IMR-90 (cell line): ENCODE measurements around the gene SLC6A13. TPM values are rescaled to one million over a fixed set of nuclear protein-coding genes. Genes with fewer than 3 reads are reported as not detected.

ENCODE experiments used
- ATAC-seq: fragments of 200-7000 bp; cut with Tn5 transposase; 2 replicates; pipeline ENCODE4 v1.9.1; 2020; ENCODE audit warnings: low read depth, mild to moderate bottlenecking, moderate library complexity
- BruUV-seq: library from RNA; stranded (reverse); fragments of 400-500 nt; replicated peaks from 2 replicates; lab custom pipeline; 2021; lab: Mats Ljungman, UMichigan
- CTCF ChIA-PET: fragments of 300-600 bp; formaldehyde crosslinking; extraction: SDS; loops from one replicate; lab custom pipeline; 2021; ENCODE audit warnings: antibody characterized with exemption; lab: Yijun Ruan, JAX
- POLR2A ChIA-PET: fragments of 300-600 bp; sonication (Branson Sonifier 250); formaldehyde crosslinking; loops from one replicate; lab custom pipeline; 2022; ENCODE audit warnings: antibody characterized with exemption; ENCODE audit not compliant: unreplicated experiment; lab: Charles Lee
- DNase-seq: peaks from one replicate; pipeline ENCODE4 v3.0.0; 2013
- H2AFZ ChIP-seq: replicated peaks from 2 replicates; pipeline ENCODE3; 2013; ENCODE audit warnings: low read length, mild to moderate bottlenecking; ENCODE audit not compliant: poor library complexity
- H2AK5ac ChIP-seq: 2 replicates; pipeline ENCODE4 v1.6.1; 2013; ENCODE audit warnings: low read depth, low read length, inconsistent platforms
- H2AK9ac ChIP-seq: replicated peaks from 2 replicates; pipeline ENCODE3; 2013; ENCODE audit warnings: mild to moderate bottlenecking, low read depth, low read length, moderate library complexity; ENCODE audit not compliant: poor library complexity
- H2BK120ac ChIP-seq: 2 replicates; pipeline ENCODE4 v1.6.1; 2013; ENCODE audit warnings: low read depth, low read length, inconsistent platforms
- H2BK15ac ChIP-seq: 3 replicates; pipeline ENCODE4 v1.6.1; 2013; ENCODE audit warnings: low read depth, low read length, inconsistent platforms
- H2BK20ac ChIP-seq: 2 replicates; pipeline ENCODE4 v1.6.1; 2013; ENCODE audit warnings: low read depth, mild to moderate bottlenecking, inconsistent platforms, low read length, moderate library complexity
- H2BK5ac ChIP-seq: 2 replicates; pipeline ENCODE4 v1.6.1; 2013; ENCODE audit warnings: mild to moderate bottlenecking, low read depth, low read length, inconsistent platforms; ENCODE audit not compliant: poor library complexity, severe bottlenecking
- H3K14ac ChIP-seq: replicated peaks from 2 replicates; pipeline ENCODE4 v1.6.1; 2013; ENCODE audit warnings: low read depth, low read length, inconsistent platforms
- H3K18ac ChIP-seq: 2 replicates; pipeline ENCODE4 v1.6.1; 2013; ENCODE audit warnings: low read depth, low read length, control low read depth
- H3K23ac ChIP-seq: 2 replicates; pipeline ENCODE4 v1.6.1; 2013; ENCODE audit warnings: low read depth, low read length, inconsistent platforms
- H3K27ac ChIP-seq: 2 replicates; pipeline ENCODE4 v1.5.1; 2013; ENCODE audit warnings: mild to moderate bottlenecking, control low read depth, low read length; ENCODE audit not compliant: insufficient read depth
- H3K27me3 ChIP-seq: 2 replicates; pipeline ENCODE4 v1.6.1; 2013; ENCODE audit warnings: low read length; ENCODE audit not compliant: control insufficient read depth, insufficient read depth
- H3K36me3 ChIP-seq: 2 replicates; pipeline ENCODE4 v1.6.1; 2013; ENCODE audit warnings: low read length, mixed read lengths; ENCODE audit not compliant: control insufficient read depth, insufficient read depth
- H3K4ac ChIP-seq: 2 replicates; pipeline ENCODE4 v1.6.1; 2013; ENCODE audit warnings: low read depth, low read length, inconsistent platforms
- H3K4me1 ChIP-seq: 2 replicates; pipeline ENCODE4 v1.6.1; 2013; ENCODE audit warnings: low read length, mixed read lengths; ENCODE audit not compliant: control insufficient read depth, insufficient read depth
- H3K4me2 ChIP-seq: 2 replicates; pipeline ENCODE4 v1.6.1; 2013; ENCODE audit warnings: low read depth, mild to moderate bottlenecking, control low read depth, low read length, moderate library complexity
- H3K4me3 ChIP-seq: 2 replicates; pipeline ENCODE4 v1.5.1; 2013; ENCODE audit warnings: low read depth, mild to moderate bottlenecking, control low read depth, low read length, moderate library complexity; ENCODE audit not compliant: insufficient read depth
- H3K56ac ChIP-seq: 2 replicates; pipeline ENCODE4 v1.6.1; 2013; ENCODE audit warnings: low read length, inconsistent platforms; ENCODE audit not compliant: insufficient read depth; ENCODE audit errors: extremely low read depth
- H3K79me1 ChIP-seq, 2 experiments: 2 replicates each; pipeline ENCODE4 v1.6.1; 2013; ENCODE audit warnings: low read length in 2 of 2, inconsistent platforms in 1 of 2, low read depth in 1 of 2
- H3K9ac ChIP-seq: 2 replicates; pipeline ENCODE4 v1.6.1; 2013; ENCODE audit warnings: low read depth, low read length, control low read depth
- H3K9me1 ChIP-seq: 2 replicates; pipeline ENCODE4 v1.6.1; 2013; ENCODE audit warnings: low read length, inconsistent platforms; ENCODE audit not compliant: insufficient read depth
- H3K9me3 ChIP-seq: 2 replicates; pipeline ENCODE4 v1.6.1; 2013; ENCODE audit warnings: low read length; ENCODE audit not compliant: control insufficient read depth, insufficient read depth
- H4K20me1 ChIP-seq: 2 replicates; pipeline ENCODE4 v1.6.1; 2013; ENCODE audit warnings: low read length, inconsistent platforms; ENCODE audit not compliant: insufficient read depth
- H4K5ac ChIP-seq: 2 replicates; pipeline ENCODE4 v1.6.1; 2013; ENCODE audit warnings: mild to moderate bottlenecking, low read depth, low read length, control low read depth
- H4K8ac ChIP-seq, 2 experiments: 2 replicates each; pipeline ENCODE4 v1.6.1; 2013; ENCODE audit warnings: low read depth in 2 of 2, low read length in 2 of 2, control low read depth in 1 of 2, inconsistent platforms in 1 of 2
- H4K91ac ChIP-seq: 2 replicates; pipeline ENCODE4 v1.6.1; 2013; ENCODE audit warnings: low read depth, low read length, inconsistent platforms; ENCODE audit not compliant: insufficient read depth
- BHLHE40 ChIP-seq: fragments of 150-350 bp; IDR thresholded peaks from 2 replicates; pipeline ENCODE4 v1.6.1; 2016; ENCODE audit warnings: mild to moderate bottlenecking, low read depth, low read length
- CEBPB ChIP-seq: IDR thresholded peaks from 2 replicates; pipeline ENCODE4 v1.6.1; 2012; ENCODE audit warnings: low read depth, low read length, improper control_type of control experiment
- CHD1 ChIP-seq: IDR thresholded peaks from 2 replicates; pipeline ENCODE4 v1.6.1; 2012; ENCODE audit warnings: low read depth, low read length, improper control_type of control experiment
- CTCF ChIP-seq: conservative IDR thresholded peaks from 2 replicates; pipeline ENCODE4 v1.5.1; 2012; ENCODE audit warnings: mild to moderate bottlenecking, low read depth, low read length, improper control_type of control experiment
- ELK1 ChIP-seq: fragments of 150-350 bp; IDR thresholded peaks from 2 replicates; pipeline ENCODE4 v1.6.1; 2016; ENCODE audit warnings: low read depth, mild to moderate bottlenecking, low read length, moderate library complexity, borderline replicate concordance
- MAFK ChIP-seq: IDR thresholded peaks from 2 replicates; pipeline ENCODE4 v1.6.1; 2012; ENCODE audit warnings: low read depth, low read length, improper control_type of control experiment
- MAZ ChIP-seq: IDR thresholded peaks from 2 replicates; pipeline ENCODE4 v1.6.1; 2012; ENCODE audit warnings: low read depth, mild to moderate bottlenecking, low read length, improper control_type of control experiment, moderate library complexity, borderline replicate concordance
- MXI1 ChIP-seq: IDR thresholded peaks from 2 replicates; pipeline ENCODE4 v1.6.1; 2012; ENCODE audit warnings: low read depth, mild to moderate bottlenecking, low read length, moderate library complexity, borderline replicate concordance
- POLR2A ChIP-seq: IDR thresholded peaks from 2 replicates; pipeline ENCODE4 v1.6.1; 2012; ENCODE audit warnings: mild to moderate bottlenecking, low read depth, low read length
- RCOR1 ChIP-seq: IDR thresholded peaks from 2 replicates; pipeline ENCODE4 v1.6.1; 2012; ENCODE audit warnings: mild to moderate bottlenecking, low read length, improper control_type of control experiment; ENCODE audit not compliant: insufficient replicate concordance
- USF2 ChIP-seq: fragments of 150-350 bp; IDR thresholded peaks from 2 replicates; pipeline ENCODE4 v1.6.1; 2017; ENCODE audit warnings: mild to moderate bottlenecking, antibody characterized with exemption, low read length, low read depth
- WGBS, 2 experiments: methylation state at CpG; one replicate each; pipeline versions ENCODE4 v1.1.5 to v1.1.7; 2013; ENCODE audit warnings: missing lambda C conversion rate in 2 of 2; ENCODE audit not compliant: insufficient read length in 1 of 2; ENCODE audit errors: extremely low coverage in 2 of 2; 5-methylcytosine and 5-hydroxymethylcytosine counted together
- dilution Hi-C: fragments of 300-500 bp; cut with HindIII; formaldehyde crosslinking; loops from one replicate; pipeline ENCODE4 v1.14.3; 2018; ENCODE audit warnings: low sequenced_read_pairs; ENCODE audit not compliant: unreplicated experiment
- in situ Hi-C: fragments of 300-500 bp; cut with MboI; formaldehyde crosslinking; loops from 3 replicates; pipeline ENCODE4 v1.14.3; 2019; ENCODE audit warnings: low sequenced_read_pairs, inconsistent platforms, mixed read lengths
- intact Hi-C: fragments of 100-400 bp; cut with micrococcal nuclease; formaldehyde crosslinking; loops from 2 replicates; pipeline ENCODE4 v1.10.0; 2022
- polyA plus RNA-seq, 3 experiments: library from polyadenylated mRNA; depleted of rRNA; stranded (reverse); fragments of >200 nt; gene quantifications; 2 replicates each; pipeline ENCODE4 v1.2.3, GENCODE V29; 2012; ENCODE audit warnings: low replicate concordance in 1 of 3
- total RNA-seq: library from RNA; depleted of rRNA; stranded (reverse); fragments of >200 nt; gene quantifications from 2 replicates; pipeline ENCODE4 v1.2.3, GENCODE V29; 2012

SLC6A13 gene
- total and polyA plus RNA-seq, 2 of the 4 experiments (the other 2 are of a cell fraction), result under 0.01 to 0.10 TPM

GRCh38 chr12:179131-179884, 83.3 kb downstream of the SLC6A13 start (continued):
- no peak for TF ChIP-seq ELK1

GRCh38 chr12:178829-179109, 83.9 kb downstream of the SLC6A13 start:
- Histone ChIP-seq H3K27me3 (no peaks in the 10 kb centered on the region), H4K91ac (peak overlapping the region; percentile 20; the same call in 1 of the 2 replicates), H2AK5ac (peak overlapping the region; percentile 65), H4K8ac (no peak overlapping the region), H2BK15ac (peak overlapping the region; percentile 36; the same call in 1 of the 3 replicates), H3K56ac (no peak overlapping the region), H3K4me3 (no peak overlapping the region), H3K23ac (no peak overlapping the region), H2BK20ac (peak overlapping the region; percentile 43; the same call in 1 of the 2 replicates), H3K4ac (peak overlapping the region; percentile 45), H4K5ac (no peak overlapping the region), H4K20me1 (no peaks in the 10 kb centered on the region), H3K14ac (no peak overlapping the region), H3K9me1 (peaks cover 32% of the 10 kb centered on the region), H3K18ac (no peak overlapping the region), H2BK120ac (peak overlapping the region; percentile 8; the same call in 1 of the 2 replicates), H2BK5ac (no peak overlapping the region), H3K27ac (no peak overlapping the region), H3K36me3 (no peaks in the 10 kb centered on the region), H3K9ac (no peak overlapping the region), H3K9me3 (no peaks in the 10 kb centered on the region), H2AK9ac (peak overlapping the region; percentile 29), H2AFZ (peak overlapping the region; percentile 39), H3K79me1 (peaks cover 0 to 7% of the 10 kb centered on the region in 2 experiments; a peak in 1 of 4 replicates), H3K4me2 (no peak overlapping the region), H3K4me1 (peaks cover 29% of the 10 kb centered on the region)
- no peak for DNase-seq
- BruUV-seq, result no TSS peak
- ATAC-seq, result no peak
- in situ Hi-C loops, result no loop called here
- intact Hi-C loops, result no loop called here
- ChIA-PET POLR2A (no interaction called here), CTCF (no interaction called here)
- dilution Hi-C loops, result no loop called here
- no CpG with 5 or more reads among the region's 3 CpGs for WGBS, 2 experiments
- TF ChIP-seq MAZ (no peak), CEBPB (no peak), ELK1 (no peak), POLR2A (no peak), CTCF (no peak), USF2 (no peak), MAFK (no peak), CHD1 (no peak), RCOR1 (no peak), BHLHE40 (no peak), MXI1 (no peak)
